Left lung (tissue), 10 donors: ENCODE data around the gene BMAL1. TPM values are rescaled to one million over a fixed set of nuclear protein-coding genes. Genes with fewer than 3 reads are reported as not detected.

Experiments
- ATAC-seq: fragments of 200-7000 bp; cut with Tn5 transposase; one replicate; pipeline ENCODE4 v1.9.1; 2020; ENCODE audit warnings: moderate library complexity
- DNase-seq, 4 donors: peaks; one replicate each; pipeline ENCODE4 v3.0.0-alpha.2; 2013 to 2020
- H3K27ac ChIP-seq, 2 donors: fragments of 200-600 bp; sonication (generic) in 1 of 2; one replicate each; pipeline versions ENCODE4 v1.5.0 to v1.8.0; 2020 to 2021
- H3K27me3 ChIP-seq, 2 donors: fragments of 200-600 bp; sonication (generic) in 1 of 2; one replicate each; pipeline versions ENCODE4 v1.5.0 to v1.8.0; 2020 to 2021
- H3K36me3 ChIP-seq, 2 donors: fragments of 200-600 bp; sonication (generic) in 1 of 2; one replicate each; pipeline versions ENCODE4 v1.5.0 to v1.8.0; 2020 to 2021
- H3K4me1 ChIP-seq, 2 donors: fragments of 200-600 bp; one replicate each; pipeline ENCODE4 v1.8.0; 2021
- H3K4me3 ChIP-seq, 2 donors: fragments of 200-600 bp; sonication (generic) in 1 of 2; one replicate each; pipeline versions ENCODE4 v1.5.0 to v1.8.0; 2020 to 2021; ENCODE audit warnings: mild to moderate bottlenecking in 1 of 2
- H3K9me3 ChIP-seq, 2 donors: fragments of 200-600 bp; sonication (generic) in 1 of 2; one replicate each; pipeline versions ENCODE4 v1.5.0 to v1.8.0; 2020 to 2021
- CTCF ChIP-seq, 2 donors: fragments of 200-600 bp; sonication (generic) in 1 of 2; IDR thresholded peaks; one replicate each; pipeline versions ENCODE4 v1.5.0 to v1.8.0; 2021; ENCODE audit warnings: antibody characterized with exemption in 2 of 2
- intact Hi-C, 2 donors: fragments of 100-400 bp; cut with DNase I; formaldehyde crosslinking; loops; one replicate each; pipeline versions ENCODE4 v1.11.2 to v1.14.2; 2022
- polyA plus RNA-seq, 6 donors: library from polyadenylated mRNA; unstranded; fragments of 120-200 nt; gene quantifications; one replicate each; pipeline ENCODE4 v1.2.1, GENCODE V29; 2013; ENCODE audit not compliant: insufficient read length in 6 of 6
- total RNA-seq, 2 donors: library from RNA; stranded (reverse); fragmentation: NEBNext Ultra II Directional; extraction: Animal tissue kit (Norgen Biotek cat#: 25700); gene quantifications; one replicate each; pipeline ENCODE4 v1.2.1, GENCODE V29; 2021
- donor health status: DM: no; HTN: yes; CAD: no.
- donor health status: DM: no; HTN: no; CAD: no.

The BMAL1 gene
- total and polyA plus RNA-seq, 8 donors: 10.2 to 31.6 (median 12.5) TPM

GRCh38 chr11:13242564-13242963 lies 35.0 kb upstream of the BMAL1 start:
- H3K4me1 ChIP-seq: no peaks in the 10 kb centered on the region
- no peak for TF ChIP-seq CTCF (IDR thresholded peaks at IDR 0.05)
- ATAC-seq (no peak), DNase-seq (no peak)
- no peaks in the 10 kb centered on the region for H3K36me3 ChIP-seq
- H3K9me3 ChIP-seq: no peaks in the 10 kb centered on the region
- H3K27ac ChIP-seq: no peak overlapping the region
- intact Hi-C loops: no loop called here
- no peak overlapping the region for H3K4me3 ChIP-seq
- H3K27me3 ChIP-seq: peaks cover 0 to 5% of the 10 kb centered on the region in 2 donors

- intact Hi-C loops: no loop called here
- Histone ChIP-seq H3K9me3 (no peaks in the 10 kb centered on the region), H3K4me3 (no peak overlapping the region), H3K4me1 (no peaks in the 10 kb centered on the region), H3K27ac (no peak overlapping the region), H3K27me3 (peaks cover 0 to 5% of the 10 kb centered on the region in 2 donors), H3K36me3 (no peaks in the 10 kb centered on the region)
- no peak for ATAC-seq
- DNase-seq: no peak
- no peak for TF ChIP-seq CTCF (IDR thresholded peaks at IDR 0.05)
These were observed 29.8 kb upstream of the BMAL1 start for GRCh38 chr11:13247606-13248296.

GRCh38 chr11:13249177-13249576 lies 28.4 kb upstream of the BMAL1 start:
- Histone ChIP-seq H3K9me3 (no peaks in the 10 kb centered on the region), H3K4me3 (no peak overlapping the region), H3K4me1 (no peaks in the 10 kb centered on the region), H3K27me3 (no peaks in the 10 kb centered on the region), H3K27ac (no peak overlapping the region), H3K36me3 (no peaks in the 10 kb centered on the region)
- no peak for TF ChIP-seq CTCF (IDR thresholded peaks at IDR 0.05)
- intact Hi-C loops: no loop called here
- ATAC-seq (no peak), DNase-seq (no peak)

- no peaks in the 10 kb centered on the region for H3K9me3 ChIP-seq
- no peak for TF ChIP-seq CTCF (IDR thresholded peaks at IDR 0.05)
- no peaks in the 10 kb centered on the region for H3K4me1 ChIP-seq
- intact Hi-C loops: no loop called here
- ATAC-seq (no peak), DNase-seq (no peak)
- H3K27me3 ChIP-seq: no peaks in the 10 kb centered on the region
- no peak overlapping the region for H3K4me3 ChIP-seq
- H3K27ac ChIP-seq: no peak overlapping the region
- H3K36me3 ChIP-seq: no peaks in the 10 kb centered on the region
These were observed 27.6 kb upstream of the BMAL1 start for GRCh38 chr11:13249992-13250391.

- Histone ChIP-seq H3K4me3 (no peak overlapping the region), H3K36me3 (no peaks in the 10 kb centered on the region), H3K27ac (no peak overlapping the region), H3K4me1 (no peaks in the 10 kb centered on the region), H3K27me3 (no peaks in the 10 kb centered on the region), H3K9me3 (no peaks in the 10 kb centered on the region)
- no peak for ATAC-seq
- no peak for DNase-seq
- no peak for TF ChIP-seq CTCF (IDR thresholded peaks at IDR 0.05)
- intact Hi-C loops: no loop called here
These were observed 25.6 kb upstream of the BMAL1 start for GRCh38 chr11:13251966-13252365.
